ENCODE data around the gene KCNJ11. TPM values are rescaled to one million over a fixed set of nuclear protein-coding genes. Genes with fewer than 3 reads are reported as not detected.

Gene KCNJ11
- total and polyA plus RNA-seq, 2 of the 8 experiments (the other 6 are each of a cell fraction or from before 2014, with no cell fraction given), result 3.8 to 6.3 TPM

DNA sequence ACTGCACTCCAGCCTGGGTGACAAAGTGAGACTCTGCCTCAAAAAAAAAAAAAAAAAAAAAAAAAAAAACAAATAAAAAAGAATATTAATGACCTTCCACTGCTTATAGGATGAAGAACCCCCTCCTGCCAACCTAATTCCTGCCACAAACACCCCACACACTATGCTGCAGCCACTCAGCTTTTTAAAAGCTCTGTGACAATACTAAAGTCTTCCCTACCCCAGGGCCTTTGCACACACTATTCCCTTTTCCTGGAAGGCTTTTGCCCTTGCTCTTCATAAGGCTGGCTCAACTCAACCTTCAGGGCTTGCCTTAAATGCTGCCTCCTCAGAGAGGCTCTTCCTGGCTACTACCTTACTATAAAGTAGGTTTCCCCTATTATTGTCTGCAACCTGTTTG is 10.8 kb upstream of the KCNJ11 start:
- no peak for FAIRE-seq
- H3K79me2 ChIP-seq (ENCODE audit: control insufficient read depth in 1 of 2, insufficient read depth in 2 of 2, low read length in 2 of 2), result no peaks in the 10 kb centered on the region
- H3K23ac ChIP-seq (ENCODE audit: insufficient read length), result no peak overlapping the region
- H3K14ac ChIP-seq (ENCODE audit: insufficient read length), result no peak overlapping the region
- no peak overlapping the region for H3K56ac ChIP-seq (replicated peaks; ENCODE audit: insufficient read length, low read depth, low read length)
- TF ChIP-seq GABPA (IDR thresholded peaks at IDR 0.05; ENCODE audit: borderline replicate concordance, insufficient read depth, low read length), result no peak
- TF ChIP-seq JUND (IDR thresholded peaks at IDR 0.05; ENCODE audit: low read length), result no peak
- TF ChIP-seq CREB1 (IDR thresholded peaks at IDR 0.05), result no peak
- TF ChIP-seq EP300 (IDR thresholded peaks at IDR 0.05; ENCODE audit: borderline replicate concordance in 1 of 2, low read depth in 2 of 2, low read length in 2 of 2), result no peak
- TF ChIP-seq BACH1 (IDR thresholded peaks at IDR 0.05; ENCODE audit: low read length), result no peak
- no peak for TF ChIP-seq RBBP5 (IDR thresholded peaks at IDR 0.05; ENCODE audit: borderline replicate concordance, low read depth, low read length)
- no peak for TF ChIP-seq SIN3A (conservative IDR thresholded peaks at IDR 0.05 in 1 of 2, IDR thresholded peaks at IDR 0.05 in 1 of 2; ENCODE audit: low read depth in 1 of 2, low read length in 2 of 2)
- TF ChIP-seq EZH2 (IDR thresholded peaks at IDR 0.05; ENCODE audit: low read depth, low read length, severe bottlenecking), result no peak
- no peak for TF ChIP-seq EGR1 (IDR thresholded peaks at IDR 0.05; ENCODE audit: borderline replicate concordance, low read depth, low read length)
- TF ChIP-seq TAF7 (optimal IDR thresholded peaks at IDR 0.05; ENCODE audit: borderline replicate concordance, low read depth, low read length), result no peak
- TF ChIP-seq NRF1 (IDR thresholded peaks at IDR 0.05; ENCODE audit: low read depth, low read length), result no peak
- H2BK120ac ChIP-seq (replicated peaks; ENCODE audit: low read depth, low read length), result no peak overlapping the region
- H3K9ac ChIP-seq (replicated peaks in 1 of 4; ENCODE audit: extremely low read depth in 1 of 4, low read depth in 3 of 4, low read length in 3 of 4), result no peak overlapping the region
- no peak overlapping the region for H2BK15ac ChIP-seq (ENCODE audit: low read length)
- DNase-seq (ENCODE audit: low read depth in 1 of 2, low spot score in 2 of 2), result no peak
- no peaks in the 10 kb centered on the region for H3K9me3 ChIP-seq (ENCODE audit: insufficient read depth in 2 of 2, low read depth in 1 of 2, low read length in 1 of 2)
- H3K23me2 ChIP-seq (ENCODE audit: low read depth, low read length), result no peaks in the 10 kb centered on the region
- no peak overlapping the region for H2BK20ac ChIP-seq (ENCODE audit: low read length)
- H4K5ac ChIP-seq (ENCODE audit: insufficient read length, low read depth, low read length), result no peak overlapping the region
- H3K79me1 ChIP-seq (ENCODE audit: low read depth, low read length), result no peaks in the 10 kb centered on the region
- no peaks in the 10 kb centered on the region for H3K36me3 ChIP-seq (ENCODE audit: control insufficient read depth in 2 of 4, insufficient read depth in 4 of 4, low read length in 3 of 4)
- H3K4me2 ChIP-seq (ENCODE audit: insufficient read depth in 1 of 2, low read depth in 2 of 2, low read length in 2 of 2), result no peak overlapping the region
- H3K18ac ChIP-seq (ENCODE audit: extremely low read depth, low read length), result no peak overlapping the region
- no peak overlapping the region for H4K8ac ChIP-seq (ENCODE audit: extremely low read depth, insufficient read depth, low read length)
- H3K4me1 ChIP-seq (replicated peaks in 1 of 4; ENCODE audit: control insufficient read depth in 3 of 4, insufficient read depth in 4 of 4, low read length in 3 of 4), result no peaks in the 10 kb centered on the region
- no peak overlapping the region for H3K4ac ChIP-seq (replicated peaks; ENCODE audit: insufficient read length, low read depth, low read length)
- no peak overlapping the region for H2AFZ ChIP-seq (ENCODE audit: low read length)
- ChIA-PET POLR2A (ENCODE audit: partially characterized antibody) (no interaction called here), CTCF (ENCODE audit: partially characterized antibody) (interaction anchor here (1.0 to 38.8 kb wide), 5 partner anchors 13 to 138 kb away, joined by 4 to 1414 read pairs (median 10); no protein-coding TSS in a partner anchor)
- no peaks in the 10 kb centered on the region for H4K20me1 ChIP-seq (replicated peaks in 1 of 2; ENCODE audit: control insufficient read depth in 1 of 2, insufficient read depth in 2 of 2, low read length in 2 of 2)
- no peaks in the 10 kb centered on the region for H3K27me3 ChIP-seq (replicated peaks in 1 of 4; ENCODE audit: control insufficient read depth in 3 of 4, extremely low read depth in 1 of 4, insufficient read depth in 3 of 4, low read length in 3 of 4)
- no peak overlapping the region for H2BK12ac ChIP-seq (ENCODE audit: low read depth, low read length)
- no peak overlapping the region for H3K27ac ChIP-seq (ENCODE audit: low read depth, low read length)
- H2BK5ac ChIP-seq (ENCODE audit: low read depth, low read length), result no peak overlapping the region
- no peak overlapping the region for H2AK5ac ChIP-seq (ENCODE audit: low read depth, low read length)
- H4K91ac ChIP-seq (replicated peaks; ENCODE audit: insufficient read length, low read length), result no peak overlapping the region
- no peak overlapping the region for H3K4me3 ChIP-seq (ENCODE audit: extremely low read depth in 1 of 4, insufficient read depth in 2 of 4, low read depth in 3 of 4, low read length in 4 of 4)
